HepG2 (cell line): Measurements from ENCODE around the gene XXYLT1. TPM values are rescaled to one million over a fixed set of nuclear protein-coding genes. Genes with fewer than 3 reads are reported as not detected.

ENCODE experiments used
- ATAC-seq: fragments of 200-7000 bp; cut with Tn5 transposase; 3 replicates; pipeline ENCODE4 v1.9.1; 2020; ENCODE audit warnings: mild to moderate bottlenecking, moderate library complexity
- BruUV-seq: library from RNA; stranded (reverse); fragments of 400-500 nt; replicated peaks from 2 replicates; lab custom pipeline; 2021; lab: Mats Ljungman, UMichigan
- CTCF ChIA-PET: fragments of 300-600 bp; formaldehyde crosslinking; extraction: SDS; loops from one replicate; lab custom pipeline; 2021; ENCODE audit warnings: low total read pairs, inconsistent platforms, low intra/inter-chr PET ratio; lab: Yijun Ruan, JAX
- POLR2A ChIA-PET: fragments of 350-600 bp; sonication (Branson Sonifier 250); formaldehyde crosslinking; loops from one replicate; lab custom pipeline; 2020; ENCODE audit warnings: antibody characterized with exemption, inconsistent platforms; lab: Yijun Ruan, JAX
- DNase-seq: peaks from one replicate; pipeline ENCODE4 v3.0.0-alpha.2; 2015; ENCODE audit warnings: low spot score
- FAIRE-seq: peaks from 3 replicates; lab custom pipeline; 2011; peaks lifted over from hg19 to GRCh38; lab: Jason Lieb, UNC
- H2AFZ ChIP-seq: one replicate; pipeline ENCODE4 v1.6.1; 2011; ENCODE audit warnings: low read length, inconsistent platforms
- H3K27ac ChIP-seq: fragments of 300-600 bp; 3 replicates; pipeline ENCODE4 v1.8.0; 2011; ENCODE audit warnings: mixed run types, mild to moderate bottlenecking, mixed read lengths, low read length, inconsistent platforms; ENCODE audit not compliant: insufficient read depth; ENCODE audit errors: extremely low read length
- H3K27me3 ChIP-seq, 2 experiments: fragments of 200-600 bp in 1 of 2; 2 replicates in 1 of 2; 3 replicates in 1 of 2; pipeline versions ENCODE4 v1.6.0 to v1.8.0; 2011; ENCODE audit warnings: low read length in 2 of 2, mild to moderate bottlenecking in 2 of 2, moderate library complexity in 2 of 2, inconsistent platforms in 1 of 2; ENCODE audit not compliant: insufficient read depth in 2 of 2, control insufficient read depth in 1 of 2
- H3K36me3 ChIP-seq, 2 experiments: fragments of 200-600 bp in 1 of 2; replicated peaks in 1 of 2; 2 replicates in 1 of 2; 3 replicates in 1 of 2; pipeline versions ENCODE4 v1.5.1 to v1.8.0; 2011; ENCODE audit warnings: low read length in 2 of 2, inconsistent platforms in 1 of 2; ENCODE audit not compliant: insufficient read depth in 2 of 2, control insufficient read depth in 1 of 2
- H3K4me1 ChIP-seq: 2 replicates; pipeline ENCODE4 v1.5.1; 2012; ENCODE audit warnings: low read length, inconsistent platforms; ENCODE audit not compliant: insufficient read depth
- H3K4me2 ChIP-seq: 2 replicates; pipeline ENCODE4 v1.6.0; 2011; ENCODE audit warnings: low read depth, low read length, inconsistent platforms
- H3K4me3 ChIP-seq, 3 experiments: fragments of 200-600 bp in 1 of 3; sonication (generic), shearing (Covaris generic) in 1 of 3; replicated peaks in 1 of 3; 2 replicates each; pipeline ENCODE4 v1.5.1; 2011 to 2016; ENCODE audit warnings: low read length in 3 of 3, inconsistent platforms in 2 of 3, low read depth in 2 of 3, mild to moderate bottlenecking in 2 of 3, control low read depth in 1 of 3, mixed read lengths in 1 of 3; ENCODE audit not compliant: insufficient read depth in 1 of 3
- H3K79me2 ChIP-seq: one replicate; pipeline ENCODE4 v1.6.1; 2011; ENCODE audit warnings: low read length, inconsistent platforms; ENCODE audit not compliant: insufficient read depth
- H3K9ac ChIP-seq: 2 replicates; pipeline ENCODE4 v1.6.0; 2011; ENCODE audit warnings: mild to moderate bottlenecking, low read depth, low read length, inconsistent platforms; ENCODE audit not compliant: insufficient read depth
- H3K9me3 ChIP-seq: 2 replicates; pipeline ENCODE4 v1.5.1; 2012; ENCODE audit warnings: mild to moderate bottlenecking, low read length
- H4K20me1 ChIP-seq: 2 replicates; pipeline ENCODE4 v1.6.0; 2011; ENCODE audit warnings: inconsistent platforms, mild to moderate bottlenecking, low read length, moderate library complexity; ENCODE audit not compliant: insufficient read depth
- IKZF1 ChIP-seq: fragments of 450-650 bp; IDR thresholded peaks from 2 replicates; pipeline ENCODE4 v1.7.1; 2016
- MED1 ChIP-seq: sonication (generic); formaldehyde crosslinking; IDR thresholded peaks from 2 replicates; pipeline ENCODE4 v1.4.0; 2020; ENCODE audit warnings: missing genetic modification reagents
- MTA3 ChIP-seq: sonication (generic); formaldehyde crosslinking; IDR thresholded peaks from 2 replicates; pipeline ENCODE4 v1.4.0; 2020; ENCODE audit warnings: missing genetic modification reagents
- RELA ChIP-seq: sonication (generic); formaldehyde crosslinking; IDR thresholded peaks from 2 replicates; pipeline ENCODE4 v1.4.0; 2020; ENCODE audit warnings: missing genetic modification reagents
- SALL1 ChIP-seq: sonication (generic); formaldehyde crosslinking; IDR thresholded peaks from 2 replicates; pipeline ENCODE4 v1.8.0; 2022; ENCODE audit warnings: mild to moderate bottlenecking, missing genetic modification reagents
- XRCC5 ChIP-seq: fragments of 200-400 bp; formaldehyde crosslinking; optimal IDR thresholded peaks from 2 replicates; pipeline ENCODE3; 2017; ENCODE audit warnings: mild to moderate bottlenecking, low read length
- ZFP41 ChIP-seq: sonication (generic); formaldehyde crosslinking; IDR thresholded peaks from 2 replicates; pipeline ENCODE4 v1.4.0; 2020; ENCODE audit warnings: mild to moderate bottlenecking, missing genetic modification reagents, borderline replicate concordance
- ZNF33B ChIP-seq: sonication (generic); formaldehyde crosslinking; IDR thresholded peaks from 2 replicates; pipeline ENCODE4 v1.5.1; 2020; ENCODE audit warnings: mild to moderate bottlenecking, missing genetic modification reagents
- ZNF354B ChIP-seq: sonication (generic); formaldehyde crosslinking; IDR thresholded peaks from 2 replicates; pipeline ENCODE4 v1.8.0; 2022; ENCODE audit warnings: mild to moderate bottlenecking, missing genetic modification reagents
- WGBS: methylation state at CpG from one replicate; pipeline ENCODE4 v1.1.6; 2017; ENCODE audit warnings: low lambda C conversion rate; 5-methylcytosine and 5-hydroxymethylcytosine counted together
- in situ Hi-C: cut with HindIII; loops from 2 replicates; pipeline ENCODE4 v1.10.0; 2017; ENCODE audit warnings: low pct_unique_long_range_greater_than_20kb; ENCODE audit not compliant: extremely low pct_ligation_motif_present
- intact Hi-C: fragments of 100-400 bp; cut with micrococcal nuclease; formaldehyde crosslinking; loops from one replicate; pipeline ENCODE4 v1.10.0; 2022; ENCODE audit not compliant: unreplicated experiment
- polyA plus RNA-seq, 8 experiments: library from polyadenylated mRNA; depleted of rRNA in 3 of 8; stranded (reverse) in 7 of 8; unstranded in 1 of 8; fragments of >200 nt; fragmentation: Illumina TruSeq in 4 of 8; extraction: Trizol in 4 of 8; gene quantifications; 2 replicates each; pipeline versions ENCODE4 v1.2.1 to v1.2.3, GENCODE V29; 2011 to 2016; ENCODE audit warnings: low read depth in 4 of 8, missing spikeins in 1 of 8, mixed read lengths in 1 of 8; ENCODE audit not compliant: insufficient read depth in 1 of 8
- total RNA-seq, 5 experiments: library from RNA; depleted of rRNA; stranded (reverse); fragments of >200 nt; fragmentation: Illumina TruSeq; extraction: Trizol; gene quantifications; 2 replicates each; pipeline ENCODE4 v1.2.3, GENCODE V29; 2016; ENCODE audit warnings: low read depth in 1 of 5
- TF ChIP-seq, protein P1 (sequence below): sonication (generic); formaldehyde crosslinking; conservative IDR thresholded peaks from 2 replicates; pipeline ENCODE4 v1.4.0; 2020; ENCODE audit warnings: missing genetic modification reagents
- TF ChIP-seq, protein P2 (sequence below): sonication (generic); formaldehyde crosslinking; IDR thresholded peaks from 2 replicates; pipeline ENCODE4 v1.4.0; 2020; ENCODE audit warnings: missing genetic modification reagents, borderline replicate concordance

XXYLT1 gene
- total and polyA plus RNA-seq, 2 of the 13 experiments (the other 11 are each of a cell fraction or from before 2014, with no cell fraction given) = 17.7 to 19.0 TPM

DNA sequence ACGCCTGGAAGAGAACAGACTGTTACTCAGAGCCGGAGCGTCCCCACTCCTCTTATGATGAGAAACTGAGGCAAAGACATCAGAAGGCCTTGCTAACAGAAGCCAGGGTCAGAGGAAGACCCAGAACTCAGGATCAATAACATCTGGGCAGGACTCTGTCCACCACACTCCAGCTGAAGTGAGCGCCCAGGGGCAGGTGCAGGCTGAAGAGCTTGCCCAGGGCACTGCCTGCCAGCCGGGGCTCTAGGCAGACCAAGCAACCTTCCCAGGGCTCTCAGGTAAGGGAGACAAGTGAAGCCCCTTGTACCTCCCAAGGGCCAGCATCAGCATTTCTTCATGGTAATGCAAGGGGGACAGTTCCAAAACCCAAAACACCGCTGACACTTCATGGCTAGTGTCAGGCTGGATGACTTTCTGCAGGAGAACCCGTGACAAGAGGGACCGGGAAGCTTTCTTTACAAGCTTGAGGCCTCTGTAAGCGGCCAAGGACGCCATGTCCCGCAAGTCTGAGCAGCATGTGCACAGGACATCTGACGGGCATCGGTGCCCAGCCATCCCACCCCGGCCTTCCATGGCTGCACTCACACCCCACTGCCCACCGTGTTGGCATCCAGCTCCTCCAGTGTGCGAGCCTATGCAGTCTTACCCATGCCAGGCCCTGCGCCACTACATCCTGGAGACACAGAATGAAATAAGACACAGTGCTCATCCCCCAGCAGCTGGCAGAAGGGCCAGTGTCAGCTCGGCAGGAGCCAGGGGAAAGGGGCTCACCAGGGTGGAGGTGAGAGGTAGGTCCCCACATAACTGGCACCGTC, 14.1 kb downstream of the XXYLT1 start:
- intact Hi-C loops = no loop called here
- no peak for DNase-seq

More for the DNA sequence above, 14.1 kb downstream of the XXYLT1 start:
- H3K27ac ChIP-seq = no peak overlapping the region
- no peak for TF ChIP-seq XRCC5
- no peak for TF ChIP-seq ZNF33B (CRISPR knock-in tag)
- no peak for TF ChIP-seq RELA (CRISPR knock-in tag)
- TF ChIP-seq MTA3 (CRISPR knock-in tag) = no peak
- TF ChIP-seq SALL1 = no peak
- TF ChIP-seq IKZF1 = no peak
- no peak for TF ChIP-seq ZFP41
- TF ChIP-seq ZNF354B = no peak
- TF ChIP-seq, protein P1, sequence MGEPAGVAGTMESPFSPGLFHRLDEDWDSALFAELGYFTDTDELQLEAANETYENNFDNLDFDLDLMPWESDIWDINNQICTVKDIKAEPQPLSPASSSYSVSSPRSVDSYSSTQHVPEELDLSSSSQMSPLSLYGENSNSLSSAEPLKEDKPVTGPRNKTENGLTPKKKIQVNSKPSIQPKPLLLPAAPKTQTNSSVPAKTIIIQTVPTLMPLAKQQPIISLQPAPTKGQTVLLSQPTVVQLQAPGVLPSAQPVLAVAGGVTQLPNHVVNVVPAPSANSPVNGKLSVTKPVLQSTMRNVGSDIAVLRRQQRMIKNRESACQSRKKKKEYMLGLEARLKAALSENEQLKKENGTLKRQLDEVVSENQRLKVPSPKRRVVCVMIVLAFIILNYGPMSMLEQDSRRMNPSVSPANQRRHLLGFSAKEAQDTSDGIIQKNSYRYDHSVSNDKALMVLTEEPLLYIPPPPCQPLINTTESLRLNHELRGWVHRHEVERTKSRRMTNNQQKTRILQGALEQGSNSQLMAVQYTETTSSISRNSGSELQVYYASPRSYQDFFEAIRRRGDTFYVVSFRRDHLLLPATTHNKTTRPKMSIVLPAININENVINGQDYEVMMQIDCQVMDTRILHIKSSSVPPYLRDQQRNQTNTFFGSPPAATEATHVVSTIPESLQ (CRISPR knock-in tag) = no peak
- TF ChIP-seq MED1 = no peak
- TF ChIP-seq, protein P2, sequence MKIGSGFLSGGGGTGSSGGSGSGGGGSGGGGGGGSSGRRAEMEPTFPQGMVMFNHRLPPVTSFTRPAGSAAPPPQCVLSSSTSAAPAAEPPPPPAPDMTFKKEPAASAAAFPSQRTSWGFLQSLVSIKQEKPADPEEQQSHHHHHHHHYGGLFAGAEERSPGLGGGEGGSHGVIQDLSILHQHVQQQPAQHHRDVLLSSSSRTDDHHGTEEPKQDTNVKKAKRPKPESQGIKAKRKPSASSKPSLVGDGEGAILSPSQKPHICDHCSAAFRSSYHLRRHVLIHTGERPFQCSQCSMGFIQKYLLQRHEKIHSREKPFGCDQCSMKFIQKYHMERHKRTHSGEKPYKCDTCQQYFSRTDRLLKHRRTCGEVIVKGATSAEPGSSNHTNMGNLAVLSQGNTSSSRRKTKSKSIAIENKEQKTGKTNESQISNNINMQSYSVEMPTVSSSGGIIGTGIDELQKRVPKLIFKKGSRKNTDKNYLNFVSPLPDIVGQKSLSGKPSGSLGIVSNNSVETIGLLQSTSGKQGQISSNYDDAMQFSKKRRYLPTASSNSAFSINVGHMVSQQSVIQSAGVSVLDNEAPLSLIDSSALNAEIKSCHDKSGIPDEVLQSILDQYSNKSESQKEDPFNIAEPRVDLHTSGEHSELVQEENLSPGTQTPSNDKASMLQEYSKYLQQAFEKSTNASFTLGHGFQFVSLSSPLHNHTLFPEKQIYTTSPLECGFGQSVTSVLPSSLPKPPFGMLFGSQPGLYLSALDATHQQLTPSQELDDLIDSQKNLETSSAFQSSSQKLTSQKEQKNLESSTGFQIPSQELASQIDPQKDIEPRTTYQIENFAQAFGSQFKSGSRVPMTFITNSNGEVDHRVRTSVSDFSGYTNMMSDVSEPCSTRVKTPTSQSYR = no peak
- peaks cover 24% of the 10 kb centered on the region for H3K79me2 ChIP-seq
- in situ Hi-C loops = loop anchor here (5.0 to 10.0 kb wide), 2 partner anchors 252 to 585 kb away; partner anchors contain the start of gene LSG1
- CTCF ChIA-PET = no interaction called here
- WGBS = 100% methylated on average over 7 of the region's 19 CpGs
- no peaks in the 10 kb centered on the region for H3K27me3 ChIP-seq
- ATAC-seq = no peak
- H3K9ac ChIP-seq = no peak overlapping the region
- H3K4me3 ChIP-seq = no peak overlapping the region
- peaks cover 30% of the 10 kb centered on the region for H3K4me1 ChIP-seq
- H2AFZ ChIP-seq = no peak overlapping the region
- no peaks in the 10 kb centered on the region for H3K9me3 ChIP-seq
- H3K4me2 ChIP-seq = no peak overlapping the region
- FAIRE-seq = no peak
- H3K36me3 ChIP-seq = peaks cover 0 to 2% of the 10 kb centered on the region in 2 experiments; a peak in 2 of 5 replicates
- POLR2A ChIA-PET = interaction anchor here (0.7 kb wide), 1 partner anchor 585 kb away, joined by 3 read pairs; the partner anchor contains the start of gene LSG1
- no TSS peak for BruUV-seq
- no peaks in the 10 kb centered on the region for H4K20me1 ChIP-seq
